ENCODE measurements around the gene DESI2.
"Not testable (repeated sequence)": the region's sequence is repeated elsewhere in the genome, so short reads cannot be mapped to it uniquely, and the experiment has no call there.

Gene DESI2

GRCh38 chr1:244655186-244655585 lies 2.3 kb downstream of the DESI2 start:
- no peak for DNase-seq

GRCh38 chr1:244657421-244657820 lies 4.5 kb downstream of the DESI2 start:
- no peak for DNase-seq

- no peak for DNase-seq
Measured at GRCh38 chr1:244659694-244660093, 6.8 kb downstream of the DESI2 start.

DNA sequence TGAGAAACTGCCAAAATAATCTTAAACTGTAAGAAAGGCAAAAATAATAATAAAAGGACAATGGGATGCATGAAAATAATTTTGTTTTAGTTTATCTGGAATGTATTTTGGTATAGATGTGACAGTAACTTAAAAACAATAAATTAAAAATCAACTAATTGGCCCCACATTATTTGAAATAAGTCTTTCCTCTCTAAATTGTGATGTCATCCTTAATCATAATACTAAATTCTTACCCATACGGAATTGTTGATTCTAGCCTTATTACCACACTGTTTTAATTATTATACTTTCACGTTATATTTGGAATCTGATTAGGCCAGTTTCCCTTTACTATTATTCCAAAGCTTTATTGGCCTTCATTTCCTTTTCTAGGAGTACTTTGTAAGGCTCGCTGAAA lies 7.7 kb downstream of the DESI2 start:
- no peak for DNase-seq

DNA sequence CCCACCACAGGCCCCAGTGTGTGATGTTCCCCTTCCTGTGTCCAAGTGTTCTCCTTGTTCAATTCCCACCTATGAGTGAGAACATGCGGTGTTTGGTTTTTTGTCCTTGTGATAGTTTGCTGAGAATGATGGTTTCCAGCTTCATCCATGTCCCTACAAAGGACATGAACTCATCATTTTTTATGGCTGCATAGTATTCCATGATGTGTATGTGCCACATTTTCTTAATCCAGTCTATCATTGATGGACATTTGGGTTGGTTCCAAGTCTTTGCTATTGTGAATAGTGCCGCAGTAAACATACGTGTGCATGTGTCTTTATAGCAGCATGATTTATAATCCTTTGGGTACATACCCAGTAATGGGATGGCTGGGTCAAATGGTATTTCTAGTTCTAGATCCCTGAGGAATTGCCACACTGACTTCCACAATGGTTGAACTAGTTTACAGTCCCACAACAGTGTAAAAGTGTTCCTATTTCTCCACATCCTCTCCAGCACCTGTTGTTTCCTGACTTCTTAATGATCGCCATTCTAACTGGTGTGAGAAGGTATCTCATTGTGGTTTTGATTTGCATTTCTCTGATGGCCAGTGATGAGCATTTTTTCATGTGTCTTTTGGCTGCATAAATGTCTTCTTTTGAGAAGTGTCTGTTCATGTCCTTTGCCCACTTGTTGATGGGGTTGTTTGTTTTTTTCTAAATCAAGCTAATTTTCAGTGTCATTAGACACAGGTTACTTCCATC lies 8.8 kb downstream of the DESI2 start:
- DNase-seq, result not testable (repeated sequence)

DNA sequence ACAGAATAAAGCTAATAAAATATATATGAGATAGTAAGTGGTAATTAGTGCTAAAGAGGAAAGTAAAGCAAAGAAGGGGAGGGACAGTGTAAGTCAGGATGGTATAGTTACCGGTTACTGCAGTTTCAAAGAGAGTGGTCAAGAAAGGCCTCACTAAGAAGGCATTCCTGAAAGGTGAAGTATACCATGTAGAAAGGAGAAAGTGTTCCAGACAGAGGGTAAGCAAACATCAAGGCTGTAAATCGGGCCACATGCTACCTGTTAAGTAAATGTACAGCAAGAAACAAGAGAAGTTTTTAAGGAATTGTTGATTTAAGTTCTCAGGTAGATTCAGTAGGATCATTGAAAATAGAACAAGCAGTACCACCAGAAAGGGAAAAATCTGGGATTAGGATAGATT lies 9.7 kb downstream of the DESI2 start:
- no peak for DNase-seq

- DNase-seq, result no peak
Measured at GRCh38 chr1:244664353-244664752, 11.4 kb downstream of the DESI2 start.

- no peak for DNase-seq
Measured at GRCh38 chr1:244665771-244666217, 12.9 kb downstream of the DESI2 start.

DNA sequence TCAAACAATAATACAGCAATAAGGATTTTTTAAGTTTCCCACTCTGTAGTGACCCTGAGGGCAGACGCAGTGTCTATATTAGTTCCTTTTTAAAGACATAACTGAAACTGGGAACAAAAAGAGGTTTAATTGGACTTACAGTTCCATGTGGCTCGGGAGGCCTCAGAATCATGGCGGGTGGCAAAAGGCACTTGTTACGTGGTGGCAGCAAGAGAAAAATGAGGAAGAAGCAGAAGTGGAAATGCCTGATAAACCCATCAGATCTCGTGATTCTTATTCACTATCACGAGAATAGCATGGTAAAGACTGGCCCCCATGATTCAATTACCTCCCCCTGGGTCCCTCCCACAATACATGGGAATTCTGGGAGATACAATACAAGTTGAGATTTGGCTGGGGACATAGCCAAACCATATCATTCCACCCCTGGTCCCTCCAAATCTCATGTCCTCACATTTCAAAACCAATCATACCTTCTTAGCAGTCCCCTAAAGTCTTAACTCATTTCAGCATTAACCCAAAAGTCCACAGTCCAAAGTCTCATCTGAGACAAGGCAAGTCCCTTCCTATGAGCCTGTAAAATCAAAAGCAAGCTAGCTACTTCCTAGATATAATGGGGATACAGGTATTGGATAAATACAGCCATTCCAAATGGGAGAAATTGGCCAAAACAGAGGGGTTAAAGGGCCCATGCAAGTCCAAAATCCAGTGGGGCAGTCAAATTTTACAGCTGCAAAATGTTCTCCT lies 13.9 kb downstream of the DESI2 start:
- not testable (repeated sequence) for DNase-seq

DNA sequence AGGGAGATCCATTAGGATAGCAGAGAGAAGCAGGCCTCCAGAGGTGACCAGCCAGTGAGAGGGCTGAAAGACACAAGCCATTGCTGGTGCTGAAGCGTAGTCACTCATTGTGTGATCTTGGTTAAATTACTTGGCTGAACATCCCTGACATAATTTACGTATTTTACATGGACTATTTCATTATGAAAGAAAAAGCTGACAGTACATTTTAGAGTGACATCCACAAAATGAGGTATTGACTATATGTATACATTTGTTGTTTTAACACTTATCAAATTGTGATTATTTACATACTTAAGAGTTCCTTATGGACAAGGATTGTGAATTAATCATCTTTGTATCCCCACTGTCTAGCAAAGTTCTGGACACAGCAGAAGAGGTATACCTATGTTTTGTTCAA lies 14.9 kb downstream of the DESI2 start:
- DNase-seq, result no peak

- no peak for DNase-seq
Measured at GRCh38 chr1:244672946-244673682, 20.2 kb downstream of the DESI2 start.

DNA sequence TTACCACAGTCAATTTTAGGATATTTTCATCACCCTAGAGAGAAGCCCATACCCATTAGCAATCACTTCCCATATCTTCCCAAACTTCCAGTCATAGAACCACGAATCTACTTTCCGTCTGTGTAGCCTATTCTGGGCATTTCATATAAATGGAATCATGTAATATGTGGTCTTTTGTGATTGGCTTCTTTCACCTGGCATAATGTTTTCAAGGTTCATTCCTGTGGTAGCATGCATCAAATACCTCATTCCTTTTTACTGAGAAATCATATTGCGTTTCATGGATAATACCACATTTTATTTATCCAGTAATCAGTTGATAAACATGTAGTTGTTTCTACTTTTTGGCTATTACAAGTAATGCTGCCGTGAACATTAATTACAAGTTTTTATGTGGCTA lies 21.5 kb downstream of the DESI2 start:
- no peak for DNase-seq

DNA sequence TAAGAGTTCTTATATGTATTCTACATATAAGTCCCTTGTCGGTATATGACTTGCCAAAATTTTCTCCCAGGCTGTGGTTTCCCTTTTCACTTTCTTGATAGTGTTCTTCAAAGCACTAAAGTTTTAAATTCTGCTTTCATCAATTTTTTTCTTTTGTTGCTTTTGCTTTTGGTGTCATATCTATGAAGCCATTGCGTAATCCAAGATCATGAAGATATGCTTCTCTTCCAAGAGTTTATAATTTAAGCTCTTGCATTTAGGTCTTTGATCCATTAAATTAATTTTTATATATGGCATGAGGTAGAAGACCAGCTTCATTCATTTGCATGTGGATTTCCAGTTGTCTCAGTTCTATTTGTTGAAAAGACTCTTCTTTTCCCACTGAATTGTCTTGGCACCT lies 22.2 kb downstream of the DESI2 start:
- DNase-seq, result no peak

DNA sequence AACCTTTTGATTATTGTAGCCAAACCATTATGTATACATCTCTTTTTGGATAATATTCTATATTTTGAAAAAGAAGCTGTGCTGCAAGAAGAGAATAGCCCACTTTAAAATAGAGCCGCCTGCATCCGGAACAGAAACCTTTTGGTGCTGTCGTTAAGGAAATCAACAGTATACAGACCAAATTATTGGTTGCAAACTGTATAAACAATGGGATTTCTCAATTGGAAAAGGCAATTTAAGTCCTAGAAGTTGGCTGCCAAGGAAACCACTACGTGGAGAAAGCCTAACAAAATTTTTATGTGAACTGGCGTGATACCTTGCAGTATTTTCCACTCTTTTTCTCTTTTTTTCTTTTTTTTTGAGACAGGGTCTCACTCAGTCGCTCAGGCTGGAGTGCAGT lies 25.8 kb downstream of the DESI2 start:
- no peak for DNase-seq

GRCh38 chr1:244680667-244681066 lies 27.7 kb downstream of the DESI2 start:
- DNase-seq, result no peak

DNA sequence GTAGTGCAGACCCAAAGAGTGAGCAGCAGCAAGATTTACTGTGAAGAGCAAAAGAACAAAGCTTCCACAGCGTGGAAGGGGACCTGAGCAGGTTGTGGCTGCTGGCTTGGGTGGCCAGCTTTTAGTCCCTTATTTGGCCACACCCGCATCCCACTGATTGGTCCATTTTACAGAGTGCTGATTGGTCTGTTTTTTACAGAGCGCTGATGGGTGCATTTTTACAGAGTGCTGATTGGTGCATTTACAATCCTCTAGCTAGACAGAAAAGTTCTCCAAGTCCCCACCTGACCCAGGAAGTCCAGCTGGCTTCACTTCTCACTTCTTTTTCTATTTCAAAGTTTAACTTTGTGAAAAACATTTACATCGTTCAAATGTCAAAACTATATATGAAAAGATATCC lies 29.2 kb downstream of the DESI2 start:
- not testable (repeated sequence) for DNase-seq

- DNase-seq, result no peak
Measured at GRCh38 chr1:244695937-244696336, 43.0 kb downstream of the DESI2 start.

DNA sequence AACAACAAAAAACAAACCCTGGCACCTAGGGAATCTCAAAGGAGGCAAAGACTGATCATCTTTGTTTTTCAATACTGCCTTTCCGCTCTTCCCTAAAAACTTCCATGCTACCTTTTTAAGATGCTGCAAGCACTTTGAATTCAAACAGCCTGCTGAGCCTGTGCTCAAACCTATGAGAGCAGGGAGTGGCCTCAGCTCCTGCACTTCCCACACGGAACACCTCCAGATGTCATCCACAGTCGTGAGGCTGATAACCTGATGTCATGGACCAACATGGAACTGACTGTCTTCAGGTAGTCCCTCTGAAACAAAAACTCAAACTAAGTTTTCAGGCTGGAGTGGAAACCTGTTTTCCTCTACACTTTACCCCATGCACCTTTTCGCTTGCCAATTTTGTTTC lies 46.8 kb downstream of the DESI2 start:
- DNase-seq, result no peak

DNA sequence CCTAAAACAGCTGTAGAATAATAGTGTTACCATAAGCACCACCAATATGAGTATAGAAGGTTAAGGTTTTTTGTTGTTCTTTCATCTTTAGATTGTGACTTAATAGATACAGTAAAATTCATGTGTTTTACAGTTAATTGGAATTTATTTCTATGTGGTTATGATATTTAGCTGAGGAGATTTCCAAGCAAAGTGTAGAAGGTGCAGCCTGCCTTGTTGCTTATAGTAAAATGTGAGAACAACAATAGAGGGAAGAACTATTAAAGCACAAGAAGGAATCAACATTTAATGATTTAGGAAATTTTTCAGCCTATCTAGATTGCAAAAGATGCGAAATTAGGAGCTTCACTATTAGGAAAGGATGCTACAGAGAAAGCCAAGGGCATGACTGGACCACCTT lies 47.9 kb downstream of the DESI2 start:
- DNase-seq, result no peak

GRCh38 chr1:244702620-244703019 lies 49.7 kb downstream of the DESI2 start:
- DNase-seq, result no peak

- no peak for DNase-seq
Measured at GRCh38 chr1:244704107-244704506, 51.2 kb downstream of the DESI2 start.

DNA sequence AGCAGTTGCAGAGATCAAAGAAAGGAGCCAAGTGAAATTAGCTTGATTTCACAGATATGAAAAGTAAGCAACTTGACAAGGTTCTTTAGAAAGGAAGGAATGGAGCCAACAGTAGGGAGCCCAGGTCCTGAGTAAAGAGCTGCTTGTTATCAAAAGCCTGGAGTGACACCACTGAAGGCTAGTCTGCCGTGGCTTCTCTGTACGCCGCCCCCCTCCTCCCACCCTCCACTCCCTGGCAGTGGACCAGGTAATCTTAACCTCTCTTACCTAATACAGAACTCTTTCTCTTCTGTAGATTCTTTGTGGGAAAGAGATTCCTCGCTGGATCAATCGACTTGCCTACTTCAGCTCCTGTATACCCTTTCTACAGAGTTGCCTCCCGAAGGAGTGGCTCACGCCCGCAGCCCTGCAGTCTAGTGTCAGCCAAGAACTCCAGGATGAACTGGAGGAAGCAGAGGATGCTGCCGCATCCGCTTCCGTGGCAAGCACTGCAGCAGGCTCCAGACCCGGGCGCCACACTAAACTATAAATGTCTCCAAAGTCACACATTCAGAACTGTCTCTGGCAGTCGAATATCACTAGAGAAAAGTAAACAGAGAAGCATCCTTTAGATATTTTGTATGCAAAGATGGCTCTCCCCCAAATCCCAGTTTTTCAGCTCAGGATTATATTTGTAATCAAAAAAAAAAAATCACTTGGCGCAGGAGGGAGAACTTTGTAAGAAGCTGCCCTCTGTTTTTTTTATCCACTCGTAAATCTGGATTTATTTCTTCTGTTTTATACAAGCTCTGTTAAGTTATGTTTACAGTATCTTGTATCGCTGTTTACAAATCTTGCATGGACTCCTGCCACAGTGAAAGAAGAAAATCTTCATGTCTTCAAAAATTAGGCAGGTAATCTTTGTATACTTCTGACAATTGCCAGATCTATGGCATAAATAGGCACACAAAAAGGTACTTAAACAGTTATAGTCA lies 52.6 kb downstream of the DESI2 start:
- DNase-seq, result no peak

- DNase-seq, result no peak
Measured at GRCh38 chr1:244709076-244709475, 56.1 kb downstream of the DESI2 start.

Measured in NCI-H2171 (cell line).